ENCODE measurements around the gene SNX15.
"Not testable (repeated sequence)": the region's sequence is repeated elsewhere in the genome, so short reads cannot be mapped to it uniquely, and the experiment has no call there.

- TF ChIP-seq SP1 (IDR thresholded peaks at IDR 0.05); FOXK2 (IDR thresholded peaks at IDR 0.05); BHLHE40 (IDR thresholded peaks at IDR 0.05; ENCODE audit: borderline replicate concordance); NFRKB (IDR thresholded peaks at IDR 0.05): not testable (repeated sequence)
- TF ChIP-seq, protein P1, sequence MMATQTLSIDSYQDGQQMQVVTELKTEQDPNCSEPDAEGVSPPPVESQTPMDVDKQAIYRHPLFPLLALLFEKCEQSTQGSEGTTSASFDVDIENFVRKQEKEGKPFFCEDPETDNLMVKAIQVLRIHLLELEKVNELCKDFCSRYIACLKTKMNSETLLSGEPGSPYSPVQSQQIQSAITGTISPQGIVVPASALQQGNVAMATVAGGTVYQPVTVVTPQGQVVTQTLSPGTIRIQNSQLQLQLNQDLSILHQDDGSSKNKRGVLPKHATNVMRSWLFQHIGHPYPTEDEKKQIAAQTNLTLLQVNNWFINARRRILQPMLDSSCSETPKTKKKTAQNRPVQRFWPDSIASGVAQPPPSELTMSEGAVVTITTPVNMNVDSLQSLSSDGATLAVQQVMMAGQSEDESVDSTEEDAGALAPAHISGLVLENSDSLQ (IDR thresholded peaks at IDR 0.05) = not testable (repeated sequence)
Observed at GRCh38 chr11:65023502-65023901, 3.7 kb upstream of the SNX15 start.

Data from HEK293T (cell line).